ENCODE results near the gene NEU2.

Gene NEU2

GRCh38 chr2:233005096-233005495 is 27.4 kb upstream of the NEU2 start:
- TF ChIP-seq REST (IDR thresholded peaks at IDR 0.05; ENCODE audit: low read depth) (no peak), TAF1 (IDR thresholded peaks at IDR 0.05; ENCODE audit: low read depth) (no peak), NFIC (IDR thresholded peaks at IDR 0.05) (no peak), EP300 (IDR thresholded peaks at IDR 0.05; ENCODE audit: borderline replicate concordance) (no peak), YY1 (IDR thresholded peaks at IDR 0.05; ENCODE audit: low read depth) (no peak)
- TF ChIP-seq, protein P1, sequence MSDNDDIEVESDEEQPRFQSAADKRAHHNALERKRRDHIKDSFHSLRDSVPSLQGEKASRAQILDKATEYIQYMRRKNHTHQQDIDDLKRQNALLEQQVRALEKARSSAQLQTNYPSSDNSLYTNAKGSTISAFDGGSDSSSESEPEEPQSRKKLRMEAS (IDR thresholded peaks at IDR 0.05) = no peak

GRCh38 chr2:233006648-233007047 is 25.8 kb upstream of the NEU2 start:
- TF ChIP-seq, protein P1 (IDR thresholded peaks at IDR 0.05) = no peak
- TF ChIP-seq YY1 (IDR thresholded peaks at IDR 0.05; ENCODE audit: low read depth) (no peak), EP300 (IDR thresholded peaks at IDR 0.05; ENCODE audit: borderline replicate concordance) (no peak), EGR1 (IDR thresholded peaks at IDR 0.05) (no peak), REST (IDR thresholded peaks at IDR 0.05; ENCODE audit: low read depth) (no peak), CEBPB (IDR thresholded peaks at IDR 0.05) (no peak), RAD21 (IDR thresholded peaks at IDR 0.05; ENCODE audit: low read depth) (no peak), TCF12 (IDR thresholded peaks at IDR 0.05; ENCODE audit: low read depth) (no peak), CREB1 (IDR thresholded peaks at IDR 0.05; ENCODE audit: low read depth) (no peak), TAF1 (IDR thresholded peaks at IDR 0.05; ENCODE audit: low read depth) (no peak), ZBTB7A (IDR thresholded peaks at IDR 0.05; ENCODE audit: low read depth) (no peak)
- TF ChIP-seq, protein P2, sequence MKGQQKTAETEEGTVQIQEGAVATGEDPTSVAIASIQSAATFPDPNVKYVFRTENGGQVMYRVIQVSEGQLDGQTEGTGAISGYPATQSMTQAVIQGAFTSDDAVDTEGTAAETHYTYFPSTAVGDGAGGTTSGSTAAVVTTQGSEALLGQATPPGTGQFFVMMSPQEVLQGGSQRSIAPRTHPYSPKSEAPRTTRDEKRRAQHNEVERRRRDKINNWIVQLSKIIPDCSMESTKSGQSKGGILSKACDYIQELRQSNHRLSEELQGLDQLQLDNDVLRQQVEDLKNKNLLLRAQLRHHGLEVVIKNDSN (IDR thresholded peaks at IDR 0.05) = no peak

- TF ChIP-seq RAD21 (IDR thresholded peaks at IDR 0.05; ENCODE audit: low read depth) (no peak), TEAD4 (IDR thresholded peaks at IDR 0.05) (no peak), YY1 (IDR thresholded peaks at IDR 0.05; ENCODE audit: low read depth) (no peak), TAF1 (IDR thresholded peaks at IDR 0.05; ENCODE audit: low read depth) (no peak), REST (IDR thresholded peaks at IDR 0.05; ENCODE audit: low read depth) (no peak), NFIC (IDR thresholded peaks at IDR 0.05) (no peak), TCF12 (IDR thresholded peaks at IDR 0.05; ENCODE audit: low read depth) (no peak), CEBPB (IDR thresholded peaks at IDR 0.05) (no peak), ZBTB7A (IDR thresholded peaks at IDR 0.05; ENCODE audit: low read depth) (no peak), FOXM1 (IDR thresholded peaks at IDR 0.05; ENCODE audit: borderline replicate concordance, low read depth) (no peak), CREB1 (IDR thresholded peaks at IDR 0.05; ENCODE audit: low read depth) (no peak), EGR1 (IDR thresholded peaks at IDR 0.05) (no peak), EP300 (IDR thresholded peaks at IDR 0.05; ENCODE audit: borderline replicate concordance) (no peak)
- TF ChIP-seq, protein P2 (IDR thresholded peaks at IDR 0.05) = no peak
- TF ChIP-seq, protein P1 (IDR thresholded peaks at IDR 0.05) = no peak
These were observed 25.2 kb upstream of the NEU2 start for GRCh38 chr2:233007270-233007669.

DNA sequence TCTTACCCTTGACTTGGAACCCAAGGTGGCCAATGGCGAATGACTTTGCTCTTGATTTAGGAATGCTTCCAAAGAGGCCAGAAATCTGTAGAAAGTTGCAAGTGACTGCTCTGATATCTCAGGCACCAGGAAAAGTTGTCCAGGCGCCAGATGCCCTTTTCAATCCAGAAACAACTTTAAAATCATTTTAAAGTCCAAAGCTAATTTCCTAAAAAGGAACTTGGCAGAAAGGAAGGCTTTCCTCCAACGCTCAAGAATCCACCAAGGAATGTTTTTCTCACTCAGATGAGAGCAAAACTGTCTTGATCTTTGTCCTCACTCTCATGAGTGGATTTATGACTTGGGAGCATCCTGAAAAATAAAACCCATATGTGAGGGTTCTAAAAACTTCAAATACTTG is 24.7 kb upstream of the NEU2 start:
- TF ChIP-seq FOXM1 (IDR thresholded peaks at IDR 0.05; ENCODE audit: borderline replicate concordance, low read depth) = no peak
- TF ChIP-seq ZBTB7A (IDR thresholded peaks at IDR 0.05; ENCODE audit: low read depth) = no peak
- no peak for TF ChIP-seq NFIC (IDR thresholded peaks at IDR 0.05)
- no peak for TF ChIP-seq YY1 (IDR thresholded peaks at IDR 0.05; ENCODE audit: low read depth)
- TF ChIP-seq, protein P2 (IDR thresholded peaks at IDR 0.05) = no peak
